Measurements from ENCODE around the gene NT5E.

The NT5E gene

GRCh38 chr6:85422996-85423395, 26.9 kb upstream of the NT5E start:
- DNase-seq: no peak

DNA sequence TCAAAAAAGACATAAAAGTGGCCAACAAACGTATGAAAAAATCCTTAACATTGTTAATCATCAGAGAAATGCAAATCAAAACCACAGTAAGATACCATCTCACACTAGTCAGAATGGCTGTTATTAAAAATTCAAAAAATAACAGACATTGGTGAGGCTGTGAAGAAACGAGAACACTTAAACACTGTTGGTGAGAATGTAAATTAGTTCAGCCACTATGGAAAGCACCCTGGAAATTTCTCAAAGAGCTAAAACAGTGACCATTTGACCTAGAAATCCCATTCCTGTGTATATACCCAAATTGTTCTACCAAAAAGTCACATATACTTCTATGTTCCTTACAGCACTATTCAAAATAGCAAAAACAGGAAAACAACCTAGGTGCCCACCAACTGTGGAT, 24.9 kb upstream of the NT5E start:
- DNase-seq: no peak

DNA sequence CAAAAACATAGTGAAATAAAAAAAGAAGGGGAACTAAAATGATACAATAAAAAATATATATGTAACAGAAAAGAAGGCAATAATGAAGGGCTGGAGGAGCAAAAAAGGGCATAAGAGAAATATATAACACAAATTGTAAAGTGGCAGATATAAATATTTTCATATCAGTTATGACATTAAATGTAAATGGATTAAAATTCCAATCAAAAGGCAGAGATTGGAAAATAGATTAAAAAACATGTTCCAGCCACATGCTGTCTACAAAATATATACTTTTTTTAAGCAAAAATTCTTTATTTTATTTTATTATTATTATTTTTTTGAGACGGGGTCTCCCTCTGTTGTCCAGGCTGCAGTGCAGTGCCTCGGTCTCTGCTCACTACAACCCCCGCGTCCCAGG, 23.9 kb upstream of the NT5E start:
- no peak for DNase-seq

DNA sequence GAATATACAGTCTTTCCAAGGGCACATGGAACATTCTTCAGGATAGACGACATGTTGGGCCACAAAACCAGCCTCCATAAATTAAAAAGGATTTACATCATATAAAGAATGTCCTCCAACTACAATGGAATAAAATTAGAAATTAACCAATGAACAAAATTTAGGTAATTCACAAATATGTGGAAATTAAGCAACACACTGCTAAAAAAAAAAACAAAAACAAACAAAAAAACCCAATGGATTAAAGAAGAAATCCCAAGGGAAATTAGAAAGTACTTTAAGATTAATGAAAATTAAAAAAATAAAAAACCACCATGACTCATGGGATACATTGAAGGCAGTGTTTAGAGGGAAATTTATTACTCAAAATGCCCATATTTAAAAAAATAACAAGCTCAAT, 21.4 kb upstream of the NT5E start:
- no peak for DNase-seq

GRCh38 chr6:85429346-85429745, 20.5 kb upstream of the NT5E start:
- no peak for DNase-seq

DNA sequence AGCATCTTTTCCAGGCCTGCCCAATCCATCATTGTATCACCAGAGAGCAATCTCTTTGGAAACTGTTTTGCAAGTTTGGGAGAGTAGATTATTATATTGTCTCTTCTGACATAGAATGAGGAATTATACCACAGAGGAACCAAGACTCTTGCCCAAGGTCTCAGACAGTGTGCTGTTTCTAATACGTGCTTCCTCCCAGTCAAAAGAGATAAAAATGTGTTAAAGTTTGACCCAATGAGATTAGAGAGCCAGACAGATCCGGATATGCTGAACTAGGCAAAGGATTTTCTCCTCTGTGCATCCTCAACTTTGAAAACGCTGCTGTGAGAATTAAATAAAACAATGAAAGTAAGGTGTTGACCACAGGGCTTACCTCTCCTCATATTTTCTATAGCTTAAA, 18.6 kb upstream of the NT5E start:
- DNase-seq: no peak

DNA sequence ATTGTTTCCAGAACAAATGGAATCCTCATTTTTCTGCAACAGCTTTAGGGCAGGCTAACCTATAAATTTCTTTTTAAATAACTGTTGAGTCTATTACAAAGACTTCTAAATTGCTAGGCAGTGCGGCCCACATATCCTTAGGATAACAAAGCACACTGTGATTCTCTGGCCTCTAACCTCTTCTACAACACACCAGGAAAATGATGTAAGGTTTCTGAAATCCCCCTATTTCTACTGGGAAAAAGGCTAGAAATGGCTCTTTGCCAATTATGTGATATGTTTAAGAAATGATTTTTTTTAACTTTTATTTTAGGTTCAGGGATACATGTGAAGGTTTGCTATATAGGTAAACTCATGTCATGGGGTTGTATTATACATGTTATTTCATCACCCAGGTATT, 17.3 kb upstream of the NT5E start:
- DNase-seq: no peak

DNA sequence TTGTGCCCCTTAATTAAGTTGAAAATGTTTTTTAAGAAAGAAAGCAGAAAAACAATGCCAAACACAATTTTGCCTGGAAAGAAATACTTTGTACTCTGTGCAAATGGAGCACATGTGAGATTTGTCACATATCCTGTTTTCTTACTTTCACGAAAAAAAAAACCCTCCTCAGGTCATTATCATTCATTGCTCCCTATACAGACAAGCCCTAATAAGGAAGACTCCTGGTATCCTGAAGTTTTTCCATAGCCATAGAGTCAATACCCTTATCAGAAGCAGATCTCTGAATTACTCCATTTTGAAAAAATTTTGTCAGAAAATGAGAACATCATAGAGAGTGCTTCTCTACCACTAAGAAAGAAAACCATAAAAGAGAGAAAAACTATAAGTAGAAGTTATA, 14.0 kb upstream of the NT5E start:
- no peak for DNase-seq

DNA sequence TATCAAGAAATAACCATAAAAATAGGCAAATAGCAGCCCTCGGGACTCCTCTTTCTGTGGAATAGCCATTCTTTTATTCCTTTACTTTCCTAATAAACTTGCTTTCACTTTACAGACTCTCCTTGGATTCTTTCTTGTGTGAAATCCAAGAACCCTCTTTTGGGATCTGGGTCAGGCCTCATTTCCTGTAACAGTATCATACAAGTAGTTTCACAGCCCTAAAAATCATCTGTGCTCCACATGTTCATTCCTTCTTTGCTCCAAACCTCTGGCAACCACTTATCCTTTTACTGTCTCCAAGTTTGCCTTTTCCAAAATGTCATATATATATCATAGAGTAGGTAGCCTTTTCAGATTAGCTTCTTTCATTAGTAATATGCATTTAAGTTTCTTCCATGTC, 13.5 kb upstream of the NT5E start:
- no peak for DNase-seq

- DNase-seq: no peak
Observed at GRCh38 chr6:85436939-85437495, 12.9 kb upstream of the NT5E start.

GRCh38 chr6:85443349-85444117, 6.3 kb upstream of the NT5E start:
- no peak for DNase-seq

- no peak for DNase-seq
Observed at GRCh38 chr6:85449388-85449817, 480 bp upstream of the NT5E start.

DNA sequence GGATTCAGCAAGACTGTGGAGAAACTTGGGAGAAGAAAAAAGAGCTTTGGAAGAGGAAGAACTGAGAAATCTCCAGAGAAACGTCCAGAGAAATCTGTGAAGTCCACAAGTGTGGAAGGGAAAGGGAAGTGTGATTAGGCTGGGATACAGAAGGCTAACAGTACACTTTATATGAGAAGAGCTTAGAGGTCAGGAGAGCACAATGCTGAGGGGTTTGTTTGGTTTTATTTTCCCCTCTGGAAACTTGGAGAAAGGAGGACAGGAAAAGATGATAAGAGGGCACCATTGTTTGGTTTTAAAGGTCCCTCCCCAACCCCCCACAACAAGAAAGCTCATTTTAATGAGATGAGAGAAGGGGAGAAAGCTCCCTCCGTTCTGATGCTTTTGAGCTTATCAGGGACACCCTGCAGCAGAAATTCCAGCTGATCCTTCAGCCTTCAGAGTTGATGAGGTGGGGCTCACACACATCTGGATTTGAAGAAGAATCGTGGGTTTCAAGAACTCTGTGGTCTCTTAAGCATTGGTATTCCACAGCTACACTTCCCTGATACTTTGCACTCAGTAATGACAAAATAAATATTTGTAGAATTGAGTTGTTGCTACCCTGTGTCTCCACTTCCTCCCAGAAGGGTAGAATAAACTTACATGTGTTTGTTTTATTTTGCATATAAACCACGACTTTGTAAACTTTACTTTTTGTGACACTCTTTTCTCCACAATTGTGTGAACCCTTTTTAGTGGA, 1.9 kb downstream of the NT5E start:
- DNase-seq: no peak

DNA sequence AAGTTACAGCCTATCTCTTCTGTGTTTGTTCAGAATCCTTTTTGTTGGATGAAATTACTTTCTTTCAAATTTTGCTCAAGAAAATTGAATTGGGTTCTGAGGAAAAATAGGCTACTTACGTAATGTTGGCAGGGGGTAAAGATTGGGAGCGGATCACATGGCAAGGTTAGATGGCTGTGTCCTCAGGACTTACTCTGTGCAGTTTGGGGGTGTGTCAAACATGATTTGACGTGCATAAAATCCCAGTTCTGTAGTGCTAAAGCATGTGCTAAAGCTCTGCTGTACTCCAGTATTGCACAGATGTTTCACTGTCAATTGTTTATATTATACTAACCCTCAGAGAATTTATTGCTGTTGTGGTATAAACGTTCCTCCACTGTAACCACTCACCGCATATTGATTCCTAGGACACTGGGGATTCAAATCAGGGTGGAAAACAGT, 2.6 kb downstream of the NT5E start:
- DNase-seq: no peak

- no peak for DNase-seq
Observed at GRCh38 chr6:85453052-85453451, 3.2 kb downstream of the NT5E start.

DNA sequence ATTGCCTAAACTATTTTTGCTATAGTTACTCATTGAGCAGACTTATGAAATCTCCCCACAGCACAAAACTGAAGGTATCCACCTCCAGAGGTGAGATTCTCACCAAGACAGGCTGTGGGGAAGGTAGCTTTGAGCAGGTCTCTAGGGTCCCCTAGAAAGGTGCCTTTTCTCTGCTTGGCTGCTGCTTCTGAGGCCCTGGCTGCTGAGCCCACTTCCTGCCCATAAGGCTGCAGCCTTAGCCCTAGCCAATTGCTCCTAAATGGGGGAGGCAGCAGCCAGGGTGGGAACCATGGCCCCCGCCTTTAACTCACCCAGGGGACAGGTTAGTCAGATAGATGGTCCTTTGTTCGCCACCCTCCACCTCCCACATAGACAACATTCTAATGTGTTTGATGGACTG, 3.6 kb downstream of the NT5E start:
- no peak for DNase-seq

DNA sequence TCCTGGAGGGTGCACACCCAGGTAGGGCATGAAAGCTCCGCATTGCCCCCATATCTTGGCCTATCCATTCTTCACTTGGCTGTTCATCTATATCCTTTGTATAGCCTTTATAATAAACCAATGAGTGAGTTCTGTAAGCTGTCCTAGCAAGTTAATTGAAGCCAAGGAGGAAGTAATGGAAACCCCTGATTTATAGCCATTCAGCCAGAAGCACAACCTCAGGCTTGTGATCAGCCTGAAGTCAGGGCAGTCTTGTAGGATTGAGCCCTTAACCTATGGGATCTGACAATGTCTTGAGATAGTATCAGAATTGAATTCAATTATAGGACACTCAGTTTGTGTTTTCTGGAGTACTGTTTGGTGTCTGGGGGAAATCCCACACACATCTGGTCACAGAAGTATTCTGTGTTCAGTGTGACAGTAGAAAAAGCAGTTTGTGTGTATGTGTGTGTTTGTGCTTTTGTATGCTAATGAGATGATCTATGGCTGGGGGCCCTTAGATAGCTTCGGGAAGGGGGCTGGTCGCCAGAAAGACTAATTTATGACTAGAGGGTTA, 5.7 kb downstream of the NT5E start:
- no peak for DNase-seq

DNA sequence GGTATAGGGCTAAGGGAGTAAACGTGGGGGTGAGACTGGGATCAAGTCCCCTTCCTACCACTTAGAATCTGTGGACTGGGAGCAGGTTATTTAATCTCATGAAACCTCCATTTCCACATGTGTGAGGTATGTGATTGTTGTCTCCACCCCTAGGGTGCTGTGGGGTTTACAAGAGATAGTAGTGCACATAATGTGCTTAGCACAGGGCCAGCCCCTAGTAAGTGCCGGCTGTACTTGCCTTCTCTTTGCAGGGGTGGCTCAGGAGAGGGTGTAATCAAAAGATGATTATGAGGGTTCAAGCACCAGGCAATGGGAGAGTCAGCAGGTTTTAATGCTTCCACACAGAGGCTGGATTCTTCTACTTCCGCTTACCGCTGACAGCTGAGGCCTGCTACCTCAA, 6.9 kb downstream of the NT5E start:
- DNase-seq: no peak

GRCh38 chr6:85458184-85458583, 8.3 kb downstream of the NT5E start:
- no peak for DNase-seq

GRCh38 chr6:85458782-85459181, 8.9 kb downstream of the NT5E start:
- DNase-seq: no peak

GRCh38 chr6:85459224-85459901, 9.5 kb downstream of the NT5E start:
- no peak for DNase-seq

GRCh38 chr6:85460154-85460920, 10.5 kb downstream of the NT5E start:
- DNase-seq: no peak

Data from 8988T (cell line).